Mammary epithelial cell (primary cell): ENCODE measurements around the gene PITPNB.

Source experiments
- CTCF ChIP-seq, 2 donors: IDR thresholded peaks in 1 of 2; conservative IDR thresholded peaks in 1 of 2; 2 replicates each; pipeline ENCODE4 v1.5.1; 2011 to 2012; ENCODE audit warnings: inconsistent platforms in 2 of 2, low read length in 2 of 2, mild to moderate bottlenecking in 2 of 2, control low read depth in 1 of 2, low read depth in 1 of 2; ENCODE audit not compliant: insufficient read depth in 1 of 2; ENCODE audit errors: extremely low read depth in 1 of 2
- EZH2 ChIP-seq: IDR thresholded peaks from 2 replicates; pipeline ENCODE4 v1.6.1; 2012; ENCODE audit warnings: low read length, inconsistent platforms, borderline replicate concordance

- TF ChIP-seq CTCF (conservative IDR thresholded peaks at IDR 0.05 in 1 of 2, IDR thresholded peaks at IDR 0.05 in 1 of 2; ENCODE audit: extremely low read depth in 1 of 2, insufficient read depth in 1 of 2, low read depth in 1 of 2, low read length in 2 of 2) (no peak), EZH2 (no peak)
These were observed 51.7 kb downstream of the PITPNB start for GRCh38 chr22:27867085-27867952.
